Suprapubic skin (tissue), 4 donors: ENCODE results near the gene ITGA8.

Experiments
- EP300 ChIP-seq: sonication (generic); formaldehyde crosslinking; IDR thresholded peaks from one replicate; pipeline ENCODE4 v1.6.1; 2017; ENCODE audit warnings: antibody characterized with exemption
- POLR2A ChIP-seq, 2 donors: fragments of 450-650 bp; IDR thresholded peaks; one replicate each; pipeline ENCODE4 v1.6.1; 2017; ENCODE audit warnings: antibody characterized with exemption in 2 of 2, mild to moderate bottlenecking in 2 of 2, moderate library complexity in 2 of 2
- POLR2AphosphoS5 ChIP-seq, 3 donors: sonication (generic); formaldehyde crosslinking; IDR thresholded peaks; one replicate each; pipeline ENCODE4 v1.6.1; 2017; ENCODE audit warnings: antibody characterized with exemption in 3 of 3
- TF ChIP-seq, protein P1 (sequence below), 2 donors: fragments of 200-600 bp in 1 of 2; fragments of 450-650 bp in 1 of 2; sonication (generic) in 1 of 2; IDR thresholded peaks; one replicate each; pipeline ENCODE4 v1.5.1; 2016 to 2019; ENCODE audit warnings: antibody characterized with exemption in 2 of 2, mild to moderate bottlenecking in 1 of 2, moderate library complexity in 1 of 2

- TF ChIP-seq, protein P1, sequence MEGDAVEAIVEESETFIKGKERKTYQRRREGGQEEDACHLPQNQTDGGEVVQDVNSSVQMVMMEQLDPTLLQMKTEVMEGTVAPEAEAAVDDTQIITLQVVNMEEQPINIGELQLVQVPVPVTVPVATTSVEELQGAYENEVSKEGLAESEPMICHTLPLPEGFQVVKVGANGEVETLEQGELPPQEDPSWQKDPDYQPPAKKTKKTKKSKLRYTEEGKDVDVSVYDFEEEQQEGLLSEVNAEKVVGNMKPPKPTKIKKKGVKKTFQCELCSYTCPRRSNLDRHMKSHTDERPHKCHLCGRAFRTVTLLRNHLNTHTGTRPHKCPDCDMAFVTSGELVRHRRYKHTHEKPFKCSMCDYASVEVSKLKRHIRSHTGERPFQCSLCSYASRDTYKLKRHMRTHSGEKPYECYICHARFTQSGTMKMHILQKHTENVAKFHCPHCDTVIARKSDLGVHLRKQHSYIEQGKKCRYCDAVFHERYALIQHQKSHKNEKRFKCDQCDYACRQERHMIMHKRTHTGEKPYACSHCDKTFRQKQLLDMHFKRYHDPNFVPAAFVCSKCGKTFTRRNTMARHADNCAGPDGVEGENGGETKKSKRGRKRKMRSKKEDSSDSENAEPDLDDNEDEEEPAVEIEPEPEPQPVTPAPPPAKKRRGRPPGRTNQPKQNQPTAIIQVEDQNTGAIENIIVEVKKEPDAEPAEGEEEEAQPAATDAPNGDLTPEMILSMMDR (IDR thresholded peaks at IDR 0.05): no peak
- TF ChIP-seq EP300: no peak
- TF ChIP-seq POLR2A (IDR thresholded peaks at IDR 0.05): no peak
- TF ChIP-seq POLR2AphosphoS5 (IDR thresholded peaks at IDR 0.05): no peak
Measured at GRCh38 chr10:15640536-15641085, 79.1 kb downstream of the ITGA8 start.
